ENCODE measurements around the gene TINCR. TPM values are rescaled to one million over a fixed set of nuclear protein-coding genes. Genes with fewer than 3 reads are reported as not detected.

Gene TINCR
- total and polyA plus RNA-seq, 2 of the 13 experiments (the other 11 are each of a cell fraction or from before 2014, with no cell fraction given): 0.17 to 0.33 TPM

DNA sequence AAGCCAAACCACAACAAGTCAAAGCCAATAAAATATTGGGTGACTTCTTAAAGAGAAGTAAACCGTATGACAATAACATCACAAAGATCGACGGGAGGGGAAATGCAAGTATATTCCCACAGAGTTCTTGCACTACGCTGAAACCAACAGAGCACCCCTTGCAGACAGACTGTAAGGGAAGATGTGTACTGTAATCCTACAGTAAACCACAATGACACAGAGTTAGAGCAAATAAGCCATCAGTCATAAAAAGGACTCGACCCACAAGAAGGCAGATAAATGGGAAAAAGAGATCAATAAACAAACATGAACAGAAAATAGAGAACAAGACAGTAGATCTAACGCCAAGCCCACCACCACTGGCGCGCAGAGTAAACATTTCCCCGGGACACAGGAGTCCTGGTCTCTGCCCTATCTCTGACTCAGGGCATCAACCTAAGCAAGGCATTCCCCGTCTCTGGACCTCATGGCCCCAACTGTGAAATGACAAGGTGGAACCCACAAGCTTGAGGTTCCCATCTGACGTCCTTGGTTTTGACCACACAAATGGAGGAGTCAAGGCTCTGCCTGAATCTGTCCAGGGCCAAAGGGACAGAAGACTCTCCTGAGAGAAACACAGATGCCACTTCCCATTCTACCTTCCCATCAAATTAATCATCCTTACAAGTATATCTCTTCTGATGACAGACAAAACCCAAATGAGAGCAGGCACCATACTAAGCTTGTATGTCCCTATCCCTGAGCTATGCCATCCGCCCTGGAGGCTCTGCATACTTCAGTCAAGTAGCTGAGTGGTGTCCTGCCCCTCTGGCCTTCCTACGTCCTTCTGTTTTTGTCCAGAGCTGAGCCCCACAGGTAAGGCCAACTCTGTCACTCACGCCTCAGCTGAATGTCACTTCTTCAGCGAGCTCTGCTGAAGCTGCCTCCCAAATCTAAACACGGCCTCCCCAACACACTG, 39.8 kb upstream of the TINCR start:
- DNase-seq (ENCODE audit: low spot score) (no peak), FAIRE-seq (no peak), ATAC-seq (peak; percentile 21; the same call in 1 of the 3 replicates)
- Histone ChIP-seq H3K79me2 (ENCODE audit: insufficient read depth, low read length) (peaks cover 13% of the 10 kb centered on the region), H3K4me2 (ENCODE audit: low read depth, low read length) (no peak overlapping the region), H3K4me1 (ENCODE audit: insufficient read depth, low read length) (peaks cover 27% of the 10 kb centered on the region), H3K36me3 (replicated peaks in 1 of 2; ENCODE audit: control insufficient read depth in 1 of 2, insufficient read depth in 2 of 2, low read length in 2 of 2) (peaks cover 34 to 78% of the 10 kb centered on the region in 2 experiments), H4K20me1 (ENCODE audit: insufficient read depth, low read length) (no peaks in the 10 kb centered on the region), H3K27me3 (ENCODE audit: control insufficient read depth in 1 of 2, insufficient read depth in 2 of 2, low read length in 2 of 2) (no peaks in the 10 kb centered on the region), H3K9me3 (ENCODE audit: low read length) (no peaks in the 10 kb centered on the region), H3K4me3 (replicated peaks in 1 of 3; ENCODE audit: insufficient read depth in 1 of 3, low read depth in 2 of 3, low read length in 3 of 3) (no peak overlapping the region), H3K9ac (ENCODE audit: insufficient read depth, low read depth, low read length) (no peak overlapping the region), H3K27ac (ENCODE audit: extremely low read length, insufficient read depth, low read length) (peak overlapping the region; percentile 4), H2AFZ (ENCODE audit: low read length) (no peak overlapping the region)
- ChIA-PET POLR2A (no interaction called here), CTCF (ENCODE audit: low intra/inter-chr PET ratio, low total read pairs) (no interaction called here)
- in situ Hi-C loops (cut with HindIII; ENCODE audit: extremely low pct_ligation_motif_present, low pct_unique_long_range_greater_than_20kb): no loop called here
- 92% methylated on average over 16 of the region's 16 CpGs for WGBS (ENCODE audit: low lambda C conversion rate)
- intact Hi-C loops (cut with micrococcal nuclease; ENCODE audit: unreplicated experiment): no loop called here
- 0 out of 2 replicates have a peak, but pooled peaks have one; percentile 17 for TF ChIP-seq RBFOX2 (IDR thresholded peaks at IDR 0.05; ENCODE audit: low read depth, low read length)
- TF ChIP-seq ZNF160 (CRISPR knock-in tag; IDR thresholded peaks at IDR 0.05): no peak
- no TSS peak for BruUV-seq (replicated peaks)

DNA sequence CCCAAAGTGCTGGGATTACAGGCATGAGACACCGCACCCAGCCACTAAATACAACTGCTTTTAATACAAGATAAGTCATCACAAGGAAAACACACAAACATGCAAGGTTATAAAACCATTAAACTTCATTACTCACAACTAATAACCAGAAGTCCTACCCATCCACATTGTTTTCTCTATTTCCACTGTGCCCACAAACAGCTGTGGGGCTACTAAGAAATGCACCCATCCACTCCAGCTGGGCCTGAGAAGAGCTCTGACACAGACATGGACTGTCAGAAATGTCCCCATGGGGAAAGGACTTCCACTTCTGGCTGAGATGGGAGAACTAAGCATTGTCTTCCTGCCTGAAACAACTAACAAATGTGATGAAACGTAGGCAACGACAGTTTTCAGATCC, 37.6 kb upstream of the TINCR start:
- Histone ChIP-seq H3K27me3 (ENCODE audit: control insufficient read depth in 1 of 2, insufficient read depth in 2 of 2, low read length in 2 of 2) (no peaks in the 10 kb centered on the region), H3K4me1 (ENCODE audit: insufficient read depth, low read length) (peaks cover 27% of the 10 kb centered on the region), H3K4me2 (ENCODE audit: low read depth, low read length) (no peak overlapping the region), H3K9me3 (ENCODE audit: low read length) (no peaks in the 10 kb centered on the region), H4K20me1 (ENCODE audit: insufficient read depth, low read length) (no peaks in the 10 kb centered on the region), H3K9ac (ENCODE audit: insufficient read depth, low read depth, low read length) (no peak overlapping the region), H3K36me3 (replicated peaks in 1 of 2; ENCODE audit: control insufficient read depth in 1 of 2, insufficient read depth in 2 of 2, low read length in 2 of 2) (peaks cover 40 to 80% of the 10 kb centered on the region in 2 experiments), H2AFZ (ENCODE audit: low read length) (no peak overlapping the region), H3K27ac (ENCODE audit: extremely low read length, insufficient read depth, low read length) (no peak overlapping the region), H3K79me2 (ENCODE audit: insufficient read depth, low read length) (peaks cover 13% of the 10 kb centered on the region), H3K4me3 (replicated peaks in 1 of 3; ENCODE audit: insufficient read depth in 1 of 3, low read depth in 2 of 3, low read length in 3 of 3) (no peak overlapping the region)
- POLR2A ChIA-PET: interaction anchor here (1.2 kb wide), 1 partner anchor 17 kb away, joined by 3 read pairs; the partner anchor contains the start of genes SAFB and SAFB2
- FAIRE-seq (no peak), ATAC-seq (no peak), DNase-seq (ENCODE audit: low spot score) (no peak)
- 100% methylated on average over 3 of the region's 3 CpGs for WGBS (ENCODE audit: low lambda C conversion rate)
- CTCF ChIA-PET (ENCODE audit: low intra/inter-chr PET ratio, low total read pairs): no interaction called here
- in situ Hi-C loops (cut with HindIII; ENCODE audit: extremely low pct_ligation_motif_present, low pct_unique_long_range_greater_than_20kb): no loop called here
- no TSS peak for BruUV-seq (replicated peaks)
- TF ChIP-seq, protein P1, sequence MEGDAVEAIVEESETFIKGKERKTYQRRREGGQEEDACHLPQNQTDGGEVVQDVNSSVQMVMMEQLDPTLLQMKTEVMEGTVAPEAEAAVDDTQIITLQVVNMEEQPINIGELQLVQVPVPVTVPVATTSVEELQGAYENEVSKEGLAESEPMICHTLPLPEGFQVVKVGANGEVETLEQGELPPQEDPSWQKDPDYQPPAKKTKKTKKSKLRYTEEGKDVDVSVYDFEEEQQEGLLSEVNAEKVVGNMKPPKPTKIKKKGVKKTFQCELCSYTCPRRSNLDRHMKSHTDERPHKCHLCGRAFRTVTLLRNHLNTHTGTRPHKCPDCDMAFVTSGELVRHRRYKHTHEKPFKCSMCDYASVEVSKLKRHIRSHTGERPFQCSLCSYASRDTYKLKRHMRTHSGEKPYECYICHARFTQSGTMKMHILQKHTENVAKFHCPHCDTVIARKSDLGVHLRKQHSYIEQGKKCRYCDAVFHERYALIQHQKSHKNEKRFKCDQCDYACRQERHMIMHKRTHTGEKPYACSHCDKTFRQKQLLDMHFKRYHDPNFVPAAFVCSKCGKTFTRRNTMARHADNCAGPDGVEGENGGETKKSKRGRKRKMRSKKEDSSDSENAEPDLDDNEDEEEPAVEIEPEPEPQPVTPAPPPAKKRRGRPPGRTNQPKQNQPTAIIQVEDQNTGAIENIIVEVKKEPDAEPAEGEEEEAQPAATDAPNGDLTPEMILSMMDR (CRISPR knock-in tag; IDR thresholded peaks at IDR 0.05): no peak
- TF ChIP-seq NCOA2 (CRISPR knock-in tag; IDR thresholded peaks at IDR 0.05) (no peak), IRF1 (CRISPR knock-in tag; IDR thresholded peaks at IDR 0.05; ENCODE audit: low read depth) (no peak), MEIS2 (CRISPR knock-in tag; IDR thresholded peaks at IDR 0.05) (no peak), ZNF17 (CRISPR knock-in tag; IDR thresholded peaks at IDR 0.05) (no peak), ZFP36 (IDR thresholded peaks at IDR 0.05; ENCODE audit: borderline replicate concordance, low read depth, low read length, partially characterized antibody) (no peak), ZNF432 (CRISPR knock-in tag; IDR thresholded peaks at IDR 0.05; ENCODE audit: borderline replicate concordance) (no peak), ZNF678 (CRISPR knock-in tag; IDR thresholded peaks at IDR 0.05) (no peak), ZNF354B (CRISPR knock-in tag; IDR thresholded peaks at IDR 0.05) (no peak)
- TF ChIP-seq, protein P2, sequence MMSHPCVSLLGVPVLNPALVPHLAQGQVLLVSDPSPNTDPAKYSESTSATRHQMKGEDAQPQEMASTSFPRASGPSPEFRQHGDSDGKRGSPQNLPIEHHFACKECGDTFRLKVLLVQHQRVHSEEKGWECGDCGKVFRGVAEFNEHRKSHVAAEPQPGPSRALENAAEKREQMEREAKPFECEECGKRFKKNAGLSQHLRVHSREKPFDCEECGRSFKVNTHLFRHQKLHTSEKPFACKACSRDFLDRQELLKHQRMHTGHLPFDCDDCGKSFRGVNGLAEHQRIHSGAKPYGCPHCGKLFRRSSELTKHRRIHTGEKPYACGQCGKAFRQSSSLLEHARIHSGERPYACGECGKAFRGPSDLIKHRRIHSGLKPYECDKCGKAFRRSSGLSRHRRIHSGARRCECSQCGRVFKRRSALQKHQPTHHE (CRISPR knock-in tag; IDR thresholded peaks at IDR 0.05; ENCODE audit: borderline replicate concordance): no peak
- TF ChIP-seq, protein P3, sequence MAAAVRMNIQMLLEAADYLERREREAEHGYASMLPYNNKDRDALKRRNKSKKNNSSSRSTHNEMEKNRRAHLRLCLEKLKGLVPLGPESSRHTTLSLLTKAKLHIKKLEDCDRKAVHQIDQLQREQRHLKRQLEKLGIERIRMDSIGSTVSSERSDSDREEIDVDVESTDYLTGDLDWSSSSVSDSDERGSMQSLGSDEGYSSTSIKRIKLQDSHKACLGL (CRISPR knock-in tag; IDR thresholded peaks at IDR 0.05): no peak
- intact Hi-C loops (cut with micrococcal nuclease; ENCODE audit: unreplicated experiment): no loop called here

All from HepG2 (cell line).